Liver (tissue), 3 donors: ENCODE measurements around the gene RPS10.

Experiments
- ATF3 ChIP-seq: IDR thresholded peaks from 2 replicates; pipeline ENCODE4 v1.6.1; 2016; ENCODE audit warnings: antibody characterized with exemption
- CTCF ChIP-seq: fragments of 150-350 bp; IDR thresholded peaks from 2 replicates; pipeline ENCODE4 v1.5.1; 2017; ENCODE audit warnings: improper control_type of control experiment, low read depth, low read length; ENCODE audit not compliant: missing input control
- EGR1 ChIP-seq, 2 donors: IDR thresholded peaks; 2 replicates each; pipeline ENCODE4 v1.6.1; 2016 to 2018; ENCODE audit warnings: antibody characterized with exemption in 2 of 2, low read depth in 2 of 2
- FOXA1 ChIP-seq: IDR thresholded peaks from 2 replicates; pipeline ENCODE4 v1.6.1; 2016; ENCODE audit warnings: antibody characterized with exemption
- HNF4A ChIP-seq, 2 donors: conservative IDR thresholded peaks; 2 replicates each; pipeline ENCODE4 v1.6.1; 2016; ENCODE audit warnings: antibody characterized with exemption in 2 of 2, mild to moderate bottlenecking in 2 of 2
- JUND ChIP-seq, 2 donors: IDR thresholded peaks; 2 replicates each; pipeline ENCODE4 v1.6.1; 2016; ENCODE audit warnings: antibody characterized with exemption in 2 of 2
- MAX ChIP-seq: IDR thresholded peaks from 2 replicates; pipeline ENCODE4 v1.6.1; 2016; ENCODE audit warnings: antibody characterized with exemption
- RAD21 ChIP-seq, 2 donors: IDR thresholded peaks; 2 replicates each; pipeline ENCODE4 v1.6.1; 2016; ENCODE audit warnings: antibody characterized with exemption in 2 of 2, mild to moderate bottlenecking in 2 of 2
- RXRA ChIP-seq, 2 donors: IDR thresholded peaks; 2 replicates each; pipeline ENCODE4 v1.6.1; 2017 to 2018; ENCODE audit warnings: antibody characterized with exemption in 2 of 2, mild to moderate bottlenecking in 1 of 2
- SP1 ChIP-seq: IDR thresholded peaks from 2 replicates; pipeline ENCODE4 v1.6.1; 2018; ENCODE audit warnings: antibody characterized with exemption, mild to moderate bottlenecking
- TAF1 ChIP-seq: conservative IDR thresholded peaks from 2 replicates; pipeline ENCODE4 v1.6.1; 2016; ENCODE audit warnings: antibody characterized with exemption, mild to moderate bottlenecking
- YY1 ChIP-seq: IDR thresholded peaks from 2 replicates; pipeline ENCODE4 v1.6.1; 2016; ENCODE audit warnings: antibody characterized with exemption, mild to moderate bottlenecking
- ZBTB33 ChIP-seq: IDR thresholded peaks from 2 replicates; pipeline ENCODE4 v1.6.1; 2016; ENCODE audit warnings: antibody characterized with exemption
- donor health status: healthy.
- donor health status: healthy.

GRCh38 chr6:34412016-34412415 is 13.9 kb downstream of the RPS10 start:
- TF ChIP-seq CTCF (no peak), ZBTB33 (no peak), MAX (no peak), JUND (IDR thresholded peaks at IDR 0.05) (no peak), SP1 (no peak), HNF4A (conservative IDR thresholded peaks at IDR 0.05) (no peak), EGR1 (IDR thresholded peaks at IDR 0.05; ENCODE audit: low read depth in 2 of 2) (no peak), YY1 (no peak), FOXA1 (no peak), TAF1 (no peak), RXRA (IDR thresholded peaks at IDR 0.05) (no peak), RAD21 (IDR thresholded peaks at IDR 0.05) (no peak), ATF3 (no peak)
